ENCODE measurements around the gene SCYGR7. TPM values are rescaled to one million over a fixed set of nuclear protein-coding genes. Genes with fewer than 3 reads are reported as not detected.

Gene SCYGR7
- total and polyA plus RNA-seq, 2 experiments from 2014 or later: not detected

- no peaks in the 10 kb centered on the region for H3F3A ChIP-seq (replicated peaks; ENCODE audit: low read depth)
- DNase-seq (ENCODE audit: low spot score) (no peak), ATAC-seq (no peak)
- no peak overlapping the region for H3K27ac Mint-ChIP-seq
- H3K27me3 Mint-ChIP-seq (ENCODE audit: insufficient read depth, low read depth, poor library complexity): peaks cover 9% of the 10 kb centered on the region
- H2AFZ ChIP-seq: no peak overlapping the region
- H3K4me1 ChIP-seq (ENCODE audit: insufficient read depth): no peaks in the 10 kb centered on the region
- no peaks in the 10 kb centered on the region for H4K20me1 ChIP-seq (replicated peaks; ENCODE audit: insufficient read depth)
- no peak for TF ChIP-seq ZNF114 (CRISPR knock-in tag; IDR thresholded peaks at IDR 0.05)
- no peak for TF ChIP-seq POLR2AphosphoS5 (IDR thresholded peaks at IDR 0.05; ENCODE audit: low read depth)
- no peak for TF ChIP-seq CREB1 (CRISPR knock-in tag; IDR thresholded peaks at IDR 0.05; ENCODE audit: low read depth)
- TF ChIP-seq JUNB (IDR thresholded peaks at IDR 0.05; ENCODE audit: unreplicated experiment): no peak
- TF ChIP-seq, protein P1, sequence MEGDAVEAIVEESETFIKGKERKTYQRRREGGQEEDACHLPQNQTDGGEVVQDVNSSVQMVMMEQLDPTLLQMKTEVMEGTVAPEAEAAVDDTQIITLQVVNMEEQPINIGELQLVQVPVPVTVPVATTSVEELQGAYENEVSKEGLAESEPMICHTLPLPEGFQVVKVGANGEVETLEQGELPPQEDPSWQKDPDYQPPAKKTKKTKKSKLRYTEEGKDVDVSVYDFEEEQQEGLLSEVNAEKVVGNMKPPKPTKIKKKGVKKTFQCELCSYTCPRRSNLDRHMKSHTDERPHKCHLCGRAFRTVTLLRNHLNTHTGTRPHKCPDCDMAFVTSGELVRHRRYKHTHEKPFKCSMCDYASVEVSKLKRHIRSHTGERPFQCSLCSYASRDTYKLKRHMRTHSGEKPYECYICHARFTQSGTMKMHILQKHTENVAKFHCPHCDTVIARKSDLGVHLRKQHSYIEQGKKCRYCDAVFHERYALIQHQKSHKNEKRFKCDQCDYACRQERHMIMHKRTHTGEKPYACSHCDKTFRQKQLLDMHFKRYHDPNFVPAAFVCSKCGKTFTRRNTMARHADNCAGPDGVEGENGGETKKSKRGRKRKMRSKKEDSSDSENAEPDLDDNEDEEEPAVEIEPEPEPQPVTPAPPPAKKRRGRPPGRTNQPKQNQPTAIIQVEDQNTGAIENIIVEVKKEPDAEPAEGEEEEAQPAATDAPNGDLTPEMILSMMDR (conservative IDR thresholded peaks at IDR 0.05; ENCODE audit: low read depth in 2 of 2): no peak
- TF ChIP-seq ZNF331 (CRISPR knock-in tag; IDR thresholded peaks at IDR 0.05; ENCODE audit: low read depth): no peak
- TF ChIP-seq, protein P2, sequence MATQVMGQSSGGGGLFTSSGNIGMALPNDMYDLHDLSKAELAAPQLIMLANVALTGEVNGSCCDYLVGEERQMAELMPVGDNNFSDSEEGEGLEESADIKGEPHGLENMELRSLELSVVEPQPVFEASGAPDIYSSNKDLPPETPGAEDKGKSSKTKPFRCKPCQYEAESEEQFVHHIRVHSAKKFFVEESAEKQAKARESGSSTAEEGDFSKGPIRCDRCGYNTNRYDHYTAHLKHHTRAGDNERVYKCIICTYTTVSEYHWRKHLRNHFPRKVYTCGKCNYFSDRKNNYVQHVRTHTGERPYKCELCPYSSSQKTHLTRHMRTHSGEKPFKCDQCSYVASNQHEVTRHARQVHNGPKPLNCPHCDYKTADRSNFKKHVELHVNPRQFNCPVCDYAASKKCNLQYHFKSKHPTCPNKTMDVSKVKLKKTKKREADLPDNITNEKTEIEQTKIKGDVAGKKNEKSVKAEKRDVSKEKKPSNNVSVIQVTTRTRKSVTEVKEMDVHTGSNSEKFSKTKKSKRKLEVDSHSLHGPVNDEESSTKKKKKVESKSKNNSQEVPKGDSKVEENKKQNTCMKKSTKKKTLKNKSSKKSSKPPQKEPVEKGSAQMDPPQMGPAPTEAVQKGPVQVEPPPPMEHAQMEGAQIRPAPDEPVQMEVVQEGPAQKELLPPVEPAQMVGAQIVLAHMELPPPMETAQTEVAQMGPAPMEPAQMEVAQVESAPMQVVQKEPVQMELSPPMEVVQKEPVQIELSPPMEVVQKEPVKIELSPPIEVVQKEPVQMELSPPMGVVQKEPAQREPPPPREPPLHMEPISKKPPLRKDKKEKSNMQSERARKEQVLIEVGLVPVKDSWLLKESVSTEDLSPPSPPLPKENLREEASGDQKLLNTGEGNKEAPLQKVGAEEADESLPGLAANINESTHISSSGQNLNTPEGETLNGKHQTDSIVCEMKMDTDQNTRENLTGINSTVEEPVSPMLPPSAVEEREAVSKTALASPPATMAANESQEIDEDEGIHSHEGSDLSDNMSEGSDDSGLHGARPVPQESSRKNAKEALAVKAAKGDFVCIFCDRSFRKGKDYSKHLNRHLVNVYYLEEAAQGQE (IDR thresholded peaks at IDR 0.05; ENCODE audit: unreplicated experiment): no peak
- TF ChIP-seq, protein P3, sequence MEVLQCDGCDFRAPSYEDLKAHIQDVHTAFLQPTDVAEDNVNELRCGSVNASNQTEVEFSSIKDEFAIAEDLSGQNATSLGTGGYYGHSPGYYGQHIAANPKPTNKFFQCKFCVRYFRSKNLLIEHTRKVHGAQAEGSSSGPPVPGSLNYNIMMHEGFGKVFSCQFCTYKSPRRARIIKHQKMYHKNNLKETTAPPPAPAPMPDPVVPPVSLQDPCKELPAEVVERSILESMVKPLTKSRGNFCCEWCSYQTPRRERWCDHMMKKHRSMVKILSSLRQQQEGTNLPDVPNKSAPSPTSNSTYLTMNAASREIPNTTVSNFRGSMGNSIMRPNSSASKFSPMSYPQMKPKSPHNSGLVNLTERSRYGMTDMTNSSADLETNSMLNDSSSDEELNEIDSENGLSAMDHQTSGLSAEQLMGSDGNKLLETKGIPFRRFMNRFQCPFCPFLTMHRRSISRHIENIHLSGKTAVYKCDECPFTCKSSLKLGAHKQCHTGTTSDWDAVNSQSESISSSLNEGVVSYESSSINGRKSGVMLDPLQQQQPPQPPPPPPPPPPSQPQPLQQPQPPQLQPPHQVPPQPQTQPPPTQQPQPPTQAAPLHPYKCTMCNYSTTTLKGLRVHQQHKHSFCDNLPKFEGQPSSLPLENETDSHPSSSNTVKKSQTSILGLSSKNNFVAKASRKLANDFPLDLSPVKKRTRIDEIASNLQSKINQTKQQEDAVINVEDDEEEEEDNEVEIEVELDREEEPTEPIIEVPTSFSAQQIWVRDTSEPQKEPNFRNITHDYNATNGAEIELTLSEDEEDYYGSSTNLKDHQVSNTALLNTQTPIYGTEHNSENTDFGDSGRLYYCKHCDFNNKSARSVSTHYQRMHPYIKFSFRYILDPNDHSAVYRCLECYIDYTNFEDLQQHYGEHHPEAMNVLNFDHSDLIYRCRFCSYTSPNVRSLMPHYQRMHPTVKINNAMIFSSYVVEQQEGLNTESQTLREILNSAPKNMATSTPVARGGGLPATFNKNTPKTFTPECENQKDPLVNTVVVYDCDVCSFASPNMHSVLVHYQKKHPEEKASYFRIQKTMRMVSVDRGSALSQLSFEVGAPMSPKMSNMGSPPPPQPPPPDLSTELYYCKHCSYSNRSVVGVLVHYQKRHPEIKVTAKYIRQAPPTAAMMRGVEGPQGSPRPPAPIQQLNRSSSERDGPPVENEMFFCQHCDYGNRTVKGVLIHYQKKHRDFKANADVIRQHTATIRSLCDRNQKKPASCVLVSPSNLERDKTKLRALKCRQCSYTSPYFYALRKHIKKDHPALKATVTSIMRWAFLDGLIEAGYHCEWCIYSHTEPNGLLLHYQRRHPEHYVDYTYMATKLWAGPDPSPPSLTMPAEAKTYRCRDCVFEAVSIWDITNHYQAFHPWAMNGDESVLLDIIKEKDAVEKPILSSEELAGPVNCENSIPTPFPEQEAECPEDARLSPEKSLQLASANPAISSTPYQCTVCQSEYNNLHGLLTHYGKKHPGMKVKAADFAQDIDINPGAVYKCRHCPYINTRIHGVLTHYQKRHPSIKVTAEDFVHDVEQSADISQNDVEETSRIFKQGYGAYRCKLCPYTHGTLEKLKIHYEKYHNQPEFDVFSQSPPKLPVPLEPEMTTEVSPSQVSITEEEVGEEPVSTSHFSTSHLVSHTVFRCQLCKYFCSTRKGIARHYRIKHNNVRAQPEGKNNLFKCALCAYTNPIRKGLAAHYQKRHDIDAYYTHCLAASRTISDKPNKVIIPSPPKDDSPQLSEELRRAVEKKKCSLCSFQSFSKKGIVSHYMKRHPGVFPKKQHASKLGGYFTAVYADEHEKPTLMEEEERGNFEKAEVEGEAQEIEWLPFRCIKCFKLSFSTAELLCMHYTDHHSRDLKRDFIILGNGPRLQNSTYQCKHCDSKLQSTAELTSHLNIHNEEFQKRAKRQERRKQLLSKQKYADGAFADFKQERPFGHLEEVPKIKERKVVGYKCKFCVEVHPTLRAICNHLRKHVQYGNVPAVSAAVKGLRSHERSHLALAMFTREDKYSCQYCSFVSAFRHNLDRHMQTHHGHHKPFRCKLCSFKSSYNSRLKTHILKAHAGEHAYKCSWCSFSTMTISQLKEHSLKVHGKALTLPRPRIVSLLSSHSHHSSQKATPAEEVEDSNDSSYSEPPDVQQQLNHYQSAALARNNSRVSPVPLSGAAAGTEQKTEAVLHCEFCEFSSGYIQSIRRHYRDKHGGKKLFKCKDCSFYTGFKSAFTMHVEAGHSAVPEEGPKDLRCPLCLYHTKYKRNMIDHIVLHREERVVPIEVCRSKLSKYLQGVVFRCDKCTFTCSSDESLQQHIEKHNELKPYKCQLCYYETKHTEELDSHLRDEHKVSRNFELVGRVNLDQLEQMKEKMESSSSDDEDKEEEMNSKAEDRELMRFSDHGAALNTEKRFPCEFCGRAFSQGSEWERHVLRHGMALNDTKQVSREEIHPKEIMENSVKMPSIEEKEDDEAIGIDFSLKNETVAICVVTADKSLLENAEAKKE (CRISPR knock-in tag; IDR thresholded peaks at IDR 0.05): no peak
- TF ChIP-seq NANOG (IDR thresholded peaks at IDR 0.05; ENCODE audit: borderline replicate concordance): no peak
- no peak for TF ChIP-seq STAT1 (IDR thresholded peaks at IDR 0.05; ENCODE audit: unreplicated experiment)
- no peak for TF ChIP-seq EZH2 (IDR thresholded peaks at IDR 0.05; ENCODE audit: low read depth, unreplicated experiment)
- no peak for TF ChIP-seq EZH2phosphoT487 (IDR thresholded peaks at IDR 0.05; ENCODE audit: unreplicated experiment)
- TF ChIP-seq, protein P4, sequence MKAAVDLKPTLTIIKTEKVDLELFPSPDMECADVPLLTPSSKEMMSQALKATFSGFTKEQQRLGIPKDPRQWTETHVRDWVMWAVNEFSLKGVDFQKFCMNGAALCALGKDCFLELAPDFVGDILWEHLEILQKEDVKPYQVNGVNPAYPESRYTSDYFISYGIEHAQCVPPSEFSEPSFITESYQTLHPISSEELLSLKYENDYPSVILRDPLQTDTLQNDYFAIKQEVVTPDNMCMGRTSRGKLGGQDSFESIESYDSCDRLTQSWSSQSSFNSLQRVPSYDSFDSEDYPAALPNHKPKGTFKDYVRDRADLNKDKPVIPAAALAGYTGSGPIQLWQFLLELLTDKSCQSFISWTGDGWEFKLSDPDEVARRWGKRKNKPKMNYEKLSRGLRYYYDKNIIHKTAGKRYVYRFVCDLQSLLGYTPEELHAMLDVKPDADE (IDR thresholded peaks at IDR 0.05): no peak
- H3K27me3 ChIP-seq (ENCODE audit: insufficient read depth): no peaks in the 10 kb centered on the region
- H3K4me3 ChIP-seq: no peak overlapping the region
- H3K79me2 ChIP-seq (replicated peaks; ENCODE audit: insufficient read depth): no peaks in the 10 kb centered on the region
- H3K4me3 Mint-ChIP-seq: no peak overlapping the region
- H3K4me1 Mint-ChIP-seq: 0 out of 3 replicates have a peak, but pooled peaks cover 2% of the 10 kb centered on the region
- no peak overlapping the region for H3K4me2 ChIP-seq
- no peaks in the 10 kb centered on the region for H3K36me3 ChIP-seq (ENCODE audit: insufficient read depth)
- no peak overlapping the region for H3K27ac ChIP-seq (ENCODE audit: low read depth)
- H3K9me3 Mint-ChIP-seq: no peaks in the 10 kb centered on the region; the same call in 2 of the 3 replicates
- no peaks in the 10 kb centered on the region for H3K9me2 ChIP-seq (ENCODE audit: insufficient read depth)
- H3K36me3 Mint-ChIP-seq (ENCODE audit: low read depth): no peaks in the 10 kb centered on the region
Observed at GRCh38 chr2:227739351-227739750, 11.2 kb downstream of the SCYGR7 start.

Data from GM23338 (cell line).